SK-N-SH (cell line): ENCODE results near the gene MAGEB2. TPM values are rescaled to one million over a fixed set of nuclear protein-coding genes. Genes with fewer than 3 reads are reported as not detected.

Source experiments
- CTCF ChIA-PET: fragments of 300-600, 350-600 bp; formaldehyde crosslinking; extraction: SDS; loops from one replicate; lab custom pipeline; 2021; lab: Yijun Ruan, JAX
- POLR2A ChIA-PET: fragments of 350-600 bp; sonication (Branson Sonifier 250); formaldehyde crosslinking; extraction: SDS; loops from one replicate; lab custom pipeline; 2020; ENCODE audit warnings: antibody characterized with exemption, inconsistent platforms; lab: Yijun Ruan, JAX
- DNase-seq: peaks from one replicate; pipeline ENCODE4 v3.0.0; 2012
- H2AFZ ChIP-seq: fragments of 200-600 bp; sonication (generic); 2 replicates; pipeline ENCODE4 v1.8.1; 2016; ENCODE audit warnings: antibody characterized with exemption, mild to moderate bottlenecking, low read depth
- H3F3A ChIP-seq: fragments of 200-600 bp; sonication (generic); replicated peaks from 2 replicates; pipeline ENCODE3; 2016; ENCODE audit warnings: antibody characterized with exemption, mild to moderate bottlenecking; ENCODE audit not compliant: insufficient read depth
- H3K27ac ChIP-seq, 2 experiments: fragments of 200-500 bp in 1 of 2; fragments of 200-600 bp in 1 of 2; sonication (Bioruptor generic) in 1 of 2; sonication (generic), shearing (Covaris generic) in 1 of 2; 2 replicates each; pipeline versions ENCODE4 v1.5.1 to v1.6.1; 2014 to 2016; ENCODE audit warnings: low read depth in 2 of 2, inconsistent platforms in 1 of 2, low read length in 1 of 2, mild to moderate bottlenecking in 1 of 2, mixed read lengths in 1 of 2
- H3K27me3 ChIP-seq: fragments of 200-600 bp; sonication (generic), shearing (Covaris generic); 2 replicates; pipeline ENCODE4 v1.6.1; 2016; ENCODE audit warnings: mixed run types; ENCODE audit not compliant: insufficient read depth
- H3K36me3 ChIP-seq, 2 experiments: fragments of 200-500 bp in 1 of 2; fragments of 200-600 bp in 1 of 2; sonication (Bioruptor generic) in 1 of 2; sonication (generic) in 1 of 2; replicated peaks in 1 of 2; 2 replicates each; pipeline versions ENCODE3 to v1.5.1; 2014 to 2016; ENCODE audit warnings: low read length in 1 of 2, mild to moderate bottlenecking in 1 of 2; ENCODE audit not compliant: insufficient read depth in 2 of 2, control insufficient read depth in 1 of 2
- H3K4me1 ChIP-seq, 2 experiments: fragments of 200-500 bp in 1 of 2; fragments of 200-600 bp in 1 of 2; sonication (Bioruptor generic) in 1 of 2; sonication (generic), shearing (Covaris generic) in 1 of 2; 2 replicates each; pipeline versions ENCODE4 v1.5.1 to v1.6.1; 2014 to 2016; ENCODE audit warnings: low read depth in 1 of 2, low read length in 1 of 2, mixed run types in 1 of 2; ENCODE audit not compliant: insufficient read depth in 2 of 2, control insufficient read depth in 1 of 2
- H3K4me2 ChIP-seq: fragments of 200-600 bp; sonication (generic), shearing (Covaris generic); 2 replicates; pipeline ENCODE4 v1.6.1; 2017; ENCODE audit warnings: mixed run types
- H3K4me3 ChIP-seq, 2 experiments: fragments of 200-500 bp in 1 of 2; fragments of 200-600 bp in 1 of 2; sonication (Bioruptor generic) in 1 of 2; sonication (generic), shearing (Covaris generic) in 1 of 2; 2 replicates each; pipeline versions ENCODE4 v1.5.1 to v1.8.1; 2014 to 2016; ENCODE audit warnings: low read depth in 2 of 2, inconsistent platforms in 1 of 2, low read length in 1 of 2, mild to moderate bottlenecking in 1 of 2, mixed read lengths in 1 of 2, moderate library complexity in 1 of 2
- H3K79me2 ChIP-seq: fragments of 200-600 bp; sonication (generic); 2 replicates; pipeline ENCODE4 v1.8.1; 2017; ENCODE audit warnings: mild to moderate bottlenecking; ENCODE audit not compliant: insufficient read depth
- H3K9ac ChIP-seq: fragments of 200-600 bp; sonication (generic); 2 replicates; pipeline ENCODE4 v1.6.1; 2017; ENCODE audit warnings: mixed run types
- H3K9me2 ChIP-seq: fragments of 200-600 bp; sonication (generic); 2 replicates; pipeline ENCODE4 v1.6.1; 2017; ENCODE audit warnings: mixed run types
- H3K9me3 ChIP-seq: fragments of 200-600 bp; sonication (generic); 2 replicates; pipeline ENCODE4 v1.6.1; 2017; ENCODE audit warnings: mixed run types, mild to moderate bottlenecking, moderate library complexity
- H4K20me1 ChIP-seq: fragments of 200-600 bp; sonication (generic); 2 replicates; pipeline ENCODE4 v1.6.1; 2017; ENCODE audit warnings: mild to moderate bottlenecking, mixed run types; ENCODE audit not compliant: insufficient read depth
- EP300 ChIP-seq, 2 experiments: IDR thresholded peaks; 2 replicates each; pipeline versions ENCODE4 v1.4.0 to v1.6.1; 2012; ENCODE audit warnings: borderline replicate concordance in 1 of 2, low read depth in 1 of 2, low read length in 1 of 2
- FOSL2 ChIP-seq: IDR thresholded peaks from 2 replicates; pipeline ENCODE4 v1.4.0; 2012; ENCODE audit warnings: low read depth, mild to moderate bottlenecking, moderate library complexity, borderline replicate concordance
- FOXJ3 ChIP-seq: sonication (generic); formaldehyde crosslinking; IDR thresholded peaks from 2 replicates; pipeline ENCODE4 v1.5.1; 2020; ENCODE audit warnings: mild to moderate bottlenecking, missing genetic modification reagents
- GATA2 ChIP-seq: sonication (generic); formaldehyde crosslinking; IDR thresholded peaks from 2 replicates; pipeline ENCODE4 v1.5.0; 2020; ENCODE audit warnings: mild to moderate bottlenecking, missing genetic modification reagents
- MAX ChIP-seq: IDR thresholded peaks from 2 replicates; pipeline ENCODE4 v1.4.0; 2012; ENCODE audit warnings: low read depth
- MEF2A ChIP-seq: IDR thresholded peaks from 2 replicates; pipeline ENCODE4 v1.4.0; 2012; ENCODE audit warnings: low read depth, borderline replicate concordance
- MXI1 ChIP-seq: IDR thresholded peaks from 2 replicates; pipeline ENCODE4 v1.6.1; 2012; ENCODE audit warnings: mild to moderate bottlenecking, low read depth, low read length, improper control_type of control experiment
- POLR2AphosphoS5 ChIP-seq: IDR thresholded peaks from 2 replicates; pipeline ENCODE4 v1.6.1; 2012; ENCODE audit warnings: low read depth, low read length
- REST ChIP-seq: IDR thresholded peaks from 2 replicates; pipeline ENCODE4 v1.6.1; 2012; ENCODE audit warnings: mild to moderate bottlenecking, low read depth, low read length, moderate library complexity
- SMC3 ChIP-seq: IDR thresholded peaks from 2 replicates; pipeline ENCODE4 v1.6.1; 2012; ENCODE audit warnings: low read depth, low read length, improper control_type of control experiment
- TAF1 ChIP-seq: IDR thresholded peaks from 2 replicates; pipeline ENCODE4 v1.6.1; 2012; ENCODE audit warnings: low read depth, mild to moderate bottlenecking, low read length, moderate library complexity, borderline replicate concordance
- TEAD4 ChIP-seq: IDR thresholded peaks from 2 replicates; pipeline ENCODE4 v1.4.0; 2012; ENCODE audit warnings: mild to moderate bottlenecking, borderline replicate concordance; ENCODE audit not compliant: insufficient read depth
- USF1 ChIP-seq: IDR thresholded peaks from 2 replicates; pipeline ENCODE4 v1.4.0; 2012; ENCODE audit warnings: low read depth, borderline replicate concordance
- USF2 ChIP-seq: fragments of 150-350 bp; IDR thresholded peaks from 2 replicates; pipeline ENCODE4 v1.6.1; 2017; ENCODE audit warnings: antibody characterized with exemption, low read length, low read depth, borderline replicate concordance
- YY1 ChIP-seq: IDR thresholded peaks from 2 replicates; pipeline ENCODE4 v1.4.0; 2012; ENCODE audit warnings: low read depth, mild to moderate bottlenecking
- ZBTB33 ChIP-seq: IDR thresholded peaks from 2 replicates; pipeline ENCODE4 v1.4.0; 2012; ENCODE audit warnings: low read depth, borderline replicate concordance
- WGBS: methylation state at CpG from one replicate; pipeline ENCODE4 v1.1.6; 2017; ENCODE audit warnings: low lambda C conversion rate; 5-methylcytosine and 5-hydroxymethylcytosine counted together
- polyA plus RNA-seq, 3 experiments: library from polyadenylated mRNA; depleted of rRNA; stranded (reverse); fragments of >200 nt; gene quantifications; 2 replicates each; pipeline ENCODE4 v1.2.3, GENCODE V29; 2012

The MAGEB2 gene
- polyA plus RNA-seq, 1 of the 3 experiments (the other 2 are of a cell fraction), result 2.7 TPM

GRCh38 chrX:30219372-30219771 is 4.0 kb downstream of the MAGEB2 start:
- DNase-seq, result no peak
- Histone ChIP-seq H3K36me3 (no peaks in the 10 kb centered on the region), H3K9me2 (no peaks in the 10 kb centered on the region), H3K9ac (no peak overlapping the region), H3F3A (no peaks in the 10 kb centered on the region), H3K27me3 (no peaks in the 10 kb centered on the region), H3K4me2 (no peak overlapping the region), H3K27ac (no peak overlapping the region), H3K79me2 (no peaks in the 10 kb centered on the region), H3K4me3 (no peak overlapping the region), H3K9me3 (no peaks in the 10 kb centered on the region), H2AFZ (no peak overlapping the region), H3K4me1 (no peaks in the 10 kb centered on the region), H4K20me1 (no peaks in the 10 kb centered on the region)
- POLR2A ChIA-PET, result no interaction called here
- 14% methylated on average over 4 of the region's 4 CpGs for WGBS
- no peak for TF ChIP-seq USF2
- CTCF ChIA-PET, result no interaction called here

- H3K4me1 ChIP-seq, result no peaks in the 10 kb centered on the region
- no peak overlapping the region for H3K4me3 ChIP-seq
- no peaks in the 10 kb centered on the region for H3K79me2 ChIP-seq
- H3K9ac ChIP-seq, result no peak overlapping the region
- H4K20me1 ChIP-seq, result no peaks in the 10 kb centered on the region
- H3K36me3 ChIP-seq, result no peaks in the 10 kb centered on the region
- H3K4me2 ChIP-seq, result no peak overlapping the region
- no peaks in the 10 kb centered on the region for H3K27me3 ChIP-seq
- H3F3A ChIP-seq, result no peaks in the 10 kb centered on the region
- no peaks in the 10 kb centered on the region for H3K9me3 ChIP-seq
- H2AFZ ChIP-seq, result no peak overlapping the region
- no peak for DNase-seq
- WGBS, result 43% methylated on average over 5 of the region's 5 CpGs
- H3K27ac ChIP-seq, result no peak overlapping the region
- CTCF ChIA-PET, result no interaction called here
- POLR2A ChIA-PET, result no interaction called here
- no peaks in the 10 kb centered on the region for H3K9me2 ChIP-seq
- no peak for TF ChIP-seq SMC3
- no peak for TF ChIP-seq REST
- TF ChIP-seq MAX, result no peak
- TF ChIP-seq POLR2AphosphoS5, result no peak
- TF ChIP-seq USF2, result no peak
- no peak for TF ChIP-seq USF1
- no peak for TF ChIP-seq MXI1
- TF ChIP-seq YY1, result no peak
- no peak for TF ChIP-seq FOXJ3 (CRISPR knock-in tag)
- TF ChIP-seq GATA2, result no peak
- no peak for TF ChIP-seq FOSL2
- TF ChIP-seq EP300 (IDR thresholded peaks at IDR 0.05; ENCODE audit: borderline replicate concordance in 1 of 2, low read depth in 1 of 2, low read length in 1 of 2), result no peak
- no peak for TF ChIP-seq TEAD4
- no peak for TF ChIP-seq ZBTB33
- no peak for TF ChIP-seq MEF2A
- no peak for TF ChIP-seq TAF1
Observed at GRCh38 chrX:30220661-30221060, 5.3 kb downstream of the MAGEB2 start.
